Prostate gland (tissue), 2 donors: ENCODE measurements around the gene CBFA2T2. TPM values are rescaled to one million over a fixed set of nuclear protein-coding genes. Genes with fewer than 3 reads are reported as not detected.

Experiments
- DNase-seq: peaks from one replicate; pipeline ENCODE4 v3.0.0-alpha.2; 2019; ENCODE audit warnings: low spot score
- H3K27ac ChIP-seq, 2 donors: fragments of 200-600 bp; sonication (generic); 2 replicates each; pipeline ENCODE4 v1.5.1; 2017 to 2019
- H3K27me3 ChIP-seq: fragments of 200-600 bp; sonication (generic); replicated peaks from 2 replicates; pipeline ENCODE4 v1.5.1; 2019; ENCODE audit not compliant: insufficient read depth
- H3K36me3 ChIP-seq, 2 donors: fragments of 200-600 bp; sonication (generic); 1 replicate in 1 of 2; 2 replicates in 1 of 2; pipeline versions ENCODE4 v1.5.1 to v1.8.1; 2017 to 2019
- H3K4me1 ChIP-seq: fragments of 200-600 bp; sonication (generic); replicated peaks from 2 replicates; pipeline ENCODE4 v1.5.1; 2019
- H3K4me3 ChIP-seq, 2 donors: fragments of 200-600 bp; sonication (generic); 2 replicates each; pipeline ENCODE4 v1.5.1; 2017 to 2019
- H3K9me3 ChIP-seq: fragments of 200-600 bp; sonication (generic); 2 replicates; pipeline ENCODE4 v1.5.1; 2017
- CTCF ChIP-seq, 4 experiments: fragments of 200-600 bp in 2 of 4; fragments of 450-650 bp in 2 of 4; sonication (generic) in 2 of 4; IDR thresholded peaks; 1 replicate in 3 of 4; 2 replicates in 1 of 4; pipeline ENCODE4 v1.5.1; 2016 to 2019; ENCODE audit warnings: antibody characterized with exemption in 4 of 4, mild to moderate bottlenecking in 2 of 4, moderate library complexity in 2 of 4
- POLR2A ChIP-seq: fragments of 450-650 bp; IDR thresholded peaks from one replicate; pipeline ENCODE4 v1.6.1; 2016; ENCODE audit warnings: antibody characterized with exemption, mild to moderate bottlenecking
- POLR2AphosphoS5 ChIP-seq: sonication (generic); formaldehyde crosslinking; IDR thresholded peaks from one replicate; pipeline ENCODE4 v1.6.1; 2017; ENCODE audit warnings: antibody characterized with exemption
- WGBS: methylation state at CpG from one replicate; pipeline ENCODE4 v1.1.5; 2018; 5-methylcytosine and 5-hydroxymethylcytosine counted together
- intact Hi-C: fragments of 100-400 bp; cut with DNase I; formaldehyde crosslinking; loops from one replicate; pipeline ENCODE4 v1.14.2; 2022
- total RNA-seq, 2 donors: library from RNA; depleted of rRNA; stranded (reverse); fragments of >200 nt; gene quantifications; one replicate each; pipeline ENCODE4 v1.1.0, GENCODE V29; 2016

Gene CBFA2T2
- total RNA-seq, 2 donors from 2014 or later: 40.3 to 54.6 TPM

DNA sequence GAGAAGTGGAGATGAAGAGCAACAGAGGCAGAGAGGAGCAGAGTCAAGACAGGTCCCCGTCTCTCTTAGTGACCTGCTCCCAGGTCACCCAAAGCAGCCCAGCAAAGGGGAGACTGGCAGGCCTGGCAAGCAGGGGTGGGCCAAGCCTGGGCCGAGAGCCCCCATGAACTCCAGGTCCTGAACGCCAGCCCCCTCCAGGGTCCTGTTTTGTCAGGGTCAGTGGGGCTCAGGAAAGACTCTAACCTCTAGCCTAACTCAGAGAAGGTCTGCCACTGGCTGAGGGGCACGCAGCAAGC, 183.2 kb downstream of the CBFA2T2 start:
- Histone ChIP-seq H3K27ac (peak overlapping the region; percentile 90 to 92), H3K4me1 (peaks cover 11% of the 10 kb centered on the region), H3K4me3 (peak overlapping the region; percentile 70 to 78), H3K36me3 (no peaks in the 10 kb centered on the region), H3K9me3 (no peaks in the 10 kb centered on the region), H3K27me3 (no peaks in the 10 kb centered on the region)
- DNase-seq: no peak
- 88% methylated on average over 4 of the region's 4 CpGs for WGBS
- intact Hi-C loops: no loop called here
- TF ChIP-seq POLR2A (no peak), POLR2AphosphoS5 (no peak), CTCF (IDR thresholded peaks at IDR 0.05) (no peak)

GRCh38 chr20:33673410-33674293, 183.8 kb downstream of the CBFA2T2 start:
- Histone ChIP-seq H3K4me3 (peak overlapping the region; percentile 70 to 78), H3K27me3 (no peaks in the 10 kb centered on the region), H3K9me3 (no peaks in the 10 kb centered on the region), H3K27ac (peak overlapping the region; percentile 90 to 92), H3K36me3 (no peaks in the 10 kb centered on the region), H3K4me1 (peaks cover 9% of the 10 kb centered on the region)
- DNase-seq: no peak
- WGBS: 15% methylated on average over 29 of the region's 29 CpGs
- intact Hi-C loops: no loop called here
- TF ChIP-seq POLR2A (no peak), POLR2AphosphoS5 (no peak), CTCF (IDR thresholded peaks at IDR 0.05) (no peak)

DNA sequence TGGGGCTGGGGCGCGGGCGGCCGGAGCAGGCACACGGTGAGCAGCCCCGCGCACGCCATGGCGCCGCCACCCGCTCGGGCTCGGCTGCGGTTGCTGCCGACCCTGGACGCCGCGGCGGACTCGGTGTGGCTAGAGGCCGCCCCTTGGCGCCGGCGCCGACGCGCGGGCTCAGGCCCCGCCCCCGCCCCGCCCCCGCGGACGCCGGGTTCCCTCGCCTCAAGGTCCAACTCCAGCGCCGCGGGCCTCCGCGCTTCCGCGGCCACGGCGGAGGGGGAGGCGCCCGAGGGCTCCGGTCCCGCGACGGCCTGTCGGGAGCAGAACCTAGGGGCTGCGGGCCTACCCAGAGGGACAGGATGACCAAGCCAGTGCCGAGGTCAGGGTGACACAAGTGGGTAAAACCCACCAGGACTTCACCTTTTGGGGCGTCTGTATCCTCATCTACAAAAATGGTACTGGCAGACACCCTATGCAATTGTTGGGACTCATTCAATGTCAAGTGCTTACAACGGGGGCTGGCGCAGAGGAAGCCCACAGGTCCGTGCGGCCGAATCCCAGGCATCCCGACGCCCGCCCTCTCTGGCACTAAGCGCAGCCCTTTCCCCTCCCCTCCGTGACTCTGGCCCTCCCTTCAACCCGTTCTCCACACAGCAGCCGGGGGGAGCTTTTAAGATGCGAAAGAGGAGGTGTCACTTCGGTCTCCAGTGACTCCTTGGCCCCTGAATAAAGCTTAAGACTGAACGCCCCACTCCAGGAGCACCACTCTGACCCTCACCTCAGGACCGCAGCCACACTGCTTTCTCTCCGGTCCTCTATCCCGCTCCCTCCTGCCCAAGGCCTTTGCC, 184.6 kb downstream of the CBFA2T2 start, which contains the start of gene NECAB3:
NECAB3 (minus strand) TSS at position 135 of the 842 bp plus-strand sequence; CDS start at position 59, 76 bp downstream.
- peak within 1 kb of the TSS; percentile 70 to 78 for H3K4me3 ChIP-seq
- intact Hi-C loops: loop anchor here (5.0 kb wide), 1 partner anchor 58 kb away; the partner anchor contains the start of gene ZNF341
- WGBS: 5% methylated on average over 39 of the region's 73 CpGs
- TF ChIP-seq POLR2AphosphoS5 (peak; percentile 28), POLR2A (peak; percentile 56), CTCF (IDR thresholded peaks at IDR 0.05) (peak in 2 of 4 experiments; percentile 4 to 26)
- DNase-seq: peak; percentile 83
- no peaks in the 10 kb centered on the region for H3K9me3 ChIP-seq
- H3K27me3 ChIP-seq: no peaks in the 10 kb centered on the region
- H3K4me1 ChIP-seq: peaks cover 9% of the 10 kb centered on the region
- no peaks in the 10 kb centered on the region for H3K36me3 ChIP-seq
- peak within 1 kb of the TSS; percentile 90 to 92 for H3K27ac ChIP-seq

DNA sequence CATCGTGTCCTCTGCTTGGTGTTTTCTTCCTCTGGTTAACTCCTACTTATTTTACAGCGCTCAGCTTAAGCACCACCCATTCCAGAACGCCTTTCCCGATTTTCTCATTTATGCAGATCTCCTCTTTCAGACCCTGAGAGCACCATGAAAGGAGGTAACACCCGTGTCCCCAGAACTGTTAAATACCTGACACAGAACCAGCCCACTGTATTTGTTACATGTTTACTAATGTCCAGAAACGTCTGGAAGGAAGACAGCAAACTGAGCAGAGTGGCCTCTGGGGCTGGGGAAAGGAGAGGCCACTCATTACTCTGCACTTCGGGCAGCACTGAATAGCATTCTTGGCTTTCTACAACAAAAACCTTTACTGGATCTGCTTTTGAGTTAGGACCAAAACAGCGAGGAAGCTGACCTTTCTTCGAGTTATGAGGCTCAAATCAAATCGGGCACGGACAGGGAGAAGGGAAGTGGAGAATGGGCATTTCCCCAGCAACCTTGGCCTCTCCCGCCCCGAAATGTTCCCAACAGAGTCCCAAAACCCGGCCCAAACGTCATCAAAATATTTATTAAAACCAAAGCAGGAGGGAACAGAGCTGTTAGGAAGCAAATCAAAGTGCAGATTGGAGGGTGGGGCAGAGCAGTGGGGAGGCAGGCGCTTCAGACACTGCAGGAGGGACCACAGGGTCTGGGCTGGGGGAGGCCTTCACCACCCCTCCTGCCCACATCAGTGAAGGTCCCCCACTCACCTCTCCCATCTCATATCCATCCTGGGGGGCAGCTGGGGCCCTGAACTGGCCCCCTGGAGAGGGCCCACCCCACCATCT, 185.5 kb downstream of the CBFA2T2 start:
- no peak for TF ChIP-seq POLR2AphosphoS5
- TF ChIP-seq CTCF (IDR thresholded peaks at IDR 0.05): no peak
- TF ChIP-seq POLR2A: no peak
- Histone ChIP-seq H3K4me1 (peaks cover 6% of the 10 kb centered on the region), H3K9me3 (no peaks in the 10 kb centered on the region), H3K27ac (peak overlapping the region; percentile 90 to 92), H3K4me3 (peak overlapping the region; percentile 70 to 78), H3K36me3 (no peaks in the 10 kb centered on the region), H3K27me3 (no peaks in the 10 kb centered on the region)
- intact Hi-C loops: loop anchor here (5.0 kb wide), 1 partner anchor 57 kb away; the partner anchor contains the start of gene ZNF341
- no peak for DNase-seq
- WGBS: 35% methylated on average over 16 of the region's 16 CpGs
